ENCODE measurements around the gene PREX1. TPM values are rescaled to one million over a fixed set of nuclear protein-coding genes. Genes with fewer than 3 reads are reported as not detected.
A peak's percentile ranks its signal among the peaks of the same experiment; 100 is the strongest.

The PREX1 gene
- total RNA-seq, 3 donors from 2014 or later: 53.1 to 84.2 (median 65.1) TPM

GRCh38 chr20:48709058-48709691 is 118.6 kb downstream of the PREX1 start:
- no peaks in the 10 kb centered on the region for H3K27me3 ChIP-seq
- TF ChIP-seq POLR2AphosphoS5 (IDR thresholded peaks at IDR 0.05) (no peak), POLR2A (IDR thresholded peaks at IDR 0.05) (no peak), CTCF (IDR thresholded peaks at IDR 0.05) (no peak)
- H3K4me1 ChIP-seq: peaks cover 0 to 4% of the 10 kb centered on the region in 2 donors
- H3K4me3 ChIP-seq: no peak overlapping the region
- no peak for DNase-seq (ENCODE audit: low spot score in 2 of 2)
- H3K9me3 ChIP-seq: no peaks in the 10 kb centered on the region
- intact Hi-C loops (cut with DNase I; ENCODE audit: low total_unique reads): no loop called here
- H3K27ac ChIP-seq: no peak overlapping the region
- no peaks in the 10 kb centered on the region for H3K36me3 ChIP-seq

DNA sequence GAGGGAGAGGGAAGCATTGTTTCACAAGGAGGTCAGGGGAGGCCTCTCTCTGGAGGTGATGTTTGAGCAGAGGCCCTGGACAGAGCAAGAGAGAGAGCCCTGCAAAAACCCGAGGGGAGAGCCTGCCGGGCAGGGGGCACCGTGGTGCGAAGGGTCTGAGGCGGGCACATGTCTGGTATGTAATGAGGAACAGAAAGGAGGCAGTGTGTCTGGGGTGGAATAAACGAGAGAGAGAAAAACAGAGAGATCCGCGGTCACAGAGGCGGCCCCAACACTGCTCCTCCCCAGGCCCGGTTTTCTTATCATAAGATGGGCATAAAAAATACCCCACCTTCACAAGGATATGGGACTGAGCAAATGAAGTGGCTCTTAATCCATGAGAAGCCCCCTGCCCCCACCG is 119.2 kb downstream of the PREX1 start:
- Histone ChIP-seq H3K9me3 (no peaks in the 10 kb centered on the region), H3K27me3 (no peaks in the 10 kb centered on the region), H3K27ac (no peak overlapping the region), H3K4me1 (peaks cover 0 to 6% of the 10 kb centered on the region in 2 donors), H3K36me3 (no peaks in the 10 kb centered on the region), H3K4me3 (no peak overlapping the region)
- TF ChIP-seq POLR2A (IDR thresholded peaks at IDR 0.05): no peak
- no peak for TF ChIP-seq CTCF (IDR thresholded peaks at IDR 0.05)
- no peak for TF ChIP-seq POLR2AphosphoS5 (IDR thresholded peaks at IDR 0.05)
- intact Hi-C loops (cut with DNase I; ENCODE audit: low total_unique reads): no loop called here
- no peak for DNase-seq (ENCODE audit: low spot score in 2 of 2)

DNA sequence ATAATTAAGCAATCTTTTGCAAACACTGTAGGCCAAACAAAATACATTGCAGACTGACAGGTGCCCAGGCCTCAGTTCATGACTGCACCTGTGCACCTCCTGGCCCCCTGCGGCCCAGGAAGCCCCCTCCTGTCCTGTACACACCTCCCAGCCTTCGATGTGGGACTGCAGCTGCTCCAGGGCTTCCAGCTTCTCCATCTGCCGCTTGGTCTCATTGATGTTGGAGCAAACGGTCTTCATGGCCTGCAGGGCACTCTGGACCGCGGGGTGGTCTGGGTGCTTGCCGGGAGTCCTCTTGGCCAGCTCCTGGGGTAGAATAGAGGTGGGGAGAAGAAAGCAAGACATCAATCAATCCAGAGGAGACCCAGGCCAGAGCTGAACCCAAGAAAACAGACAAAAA is 119.7 kb downstream of the PREX1 start:
- TF ChIP-seq POLR2AphosphoS5 (IDR thresholded peaks at IDR 0.05) (no peak), POLR2A (IDR thresholded peaks at IDR 0.05) (no peak), CTCF (IDR thresholded peaks at IDR 0.05) (no peak)
- Histone ChIP-seq H3K27me3 (no peaks in the 10 kb centered on the region), H3K9me3 (no peaks in the 10 kb centered on the region), H3K4me1 (peaks cover 0 to 10% of the 10 kb centered on the region in 2 donors), H3K4me3 (no peak overlapping the region), H3K27ac (no peak overlapping the region), H3K36me3 (no peaks in the 10 kb centered on the region)
- intact Hi-C loops (cut with DNase I; ENCODE audit: low total_unique reads): no loop called here
- DNase-seq (ENCODE audit: low spot score in 2 of 2): no peak

GRCh38 chr20:48706710-48707365 is 121.0 kb downstream of the PREX1 start:
- intact Hi-C loops (cut with DNase I; ENCODE audit: low total_unique reads): no loop called here
- Histone ChIP-seq H3K36me3 (no peaks in the 10 kb centered on the region), H3K27ac (peak overlapping the region in 1 of 2 donors; percentile 52), H3K9me3 (no peaks in the 10 kb centered on the region), H3K4me1 (peaks cover 0 to 10% of the 10 kb centered on the region in 2 donors), H3K4me3 (no peak overlapping the region), H3K27me3 (no peaks in the 10 kb centered on the region)
- DNase-seq (ENCODE audit: low spot score in 2 of 2): no peak
- TF ChIP-seq CTCF (IDR thresholded peaks at IDR 0.05): no peak
- TF ChIP-seq POLR2AphosphoS5 (IDR thresholded peaks at IDR 0.05): no peak
- no peak for TF ChIP-seq POLR2A (IDR thresholded peaks at IDR 0.05)

DNA sequence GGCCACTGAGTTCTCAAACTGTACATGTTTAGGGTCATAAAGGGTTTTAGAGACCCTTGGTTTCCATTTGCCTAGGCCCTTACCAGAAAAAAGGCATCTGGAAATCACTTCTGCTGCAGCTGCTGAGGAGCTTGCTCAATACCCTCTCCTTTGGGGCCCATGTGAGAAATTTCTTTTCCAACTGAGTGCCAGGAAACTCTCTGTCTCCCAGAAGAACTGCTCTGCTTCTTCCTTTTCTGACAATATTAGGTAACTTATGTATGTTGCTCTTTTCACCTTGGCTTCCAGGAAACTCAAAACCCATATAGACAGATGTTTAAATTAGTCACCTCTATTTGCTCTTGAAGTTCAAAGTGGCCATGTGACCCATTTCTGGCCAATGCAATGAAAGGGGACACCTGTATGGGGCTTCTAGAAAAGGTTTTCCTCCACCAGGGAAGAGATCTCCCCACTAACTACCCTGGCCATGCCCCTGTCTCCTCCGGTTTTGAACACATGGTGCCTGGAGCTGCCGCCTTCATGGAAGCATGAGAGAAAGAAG is 121.6 kb downstream of the PREX1 start:
- Histone ChIP-seq H3K27ac (peak overlapping the region in 1 of 2 donors; percentile 52), H3K9me3 (no peaks in the 10 kb centered on the region), H3K36me3 (no peaks in the 10 kb centered on the region), H3K27me3 (no peaks in the 10 kb centered on the region), H3K4me3 (no peak overlapping the region), H3K4me1 (peaks cover 0 to 10% of the 10 kb centered on the region in 2 donors)
- intact Hi-C loops (cut with DNase I; ENCODE audit: low total_unique reads): no loop called here
- DNase-seq (ENCODE audit: low spot score in 2 of 2): no peak
- TF ChIP-seq POLR2AphosphoS5 (IDR thresholded peaks at IDR 0.05) (no peak), POLR2A (IDR thresholded peaks at IDR 0.05) (no peak), CTCF (IDR thresholded peaks at IDR 0.05) (no peak)
